ENCODE results near the gene DNAJC30.

GRCh38 chr7:73718438-73718881 is 35.2 kb upstream of the DNAJC30 start:
- TF ChIP-seq, protein P1, sequence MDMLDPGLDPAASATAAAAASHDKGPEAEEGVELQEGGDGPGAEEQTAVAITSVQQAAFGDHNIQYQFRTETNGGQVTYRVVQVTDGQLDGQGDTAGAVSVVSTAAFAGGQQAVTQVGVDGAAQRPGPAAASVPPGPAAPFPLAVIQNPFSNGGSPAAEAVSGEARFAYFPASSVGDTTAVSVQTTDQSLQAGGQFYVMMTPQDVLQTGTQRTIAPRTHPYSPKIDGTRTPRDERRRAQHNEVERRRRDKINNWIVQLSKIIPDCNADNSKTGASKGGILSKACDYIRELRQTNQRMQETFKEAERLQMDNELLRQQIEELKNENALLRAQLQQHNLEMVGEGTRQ (CRISPR knock-in tag; IDR thresholded peaks at IDR 0.05) = no peak
- TF ChIP-seq, protein P2, sequence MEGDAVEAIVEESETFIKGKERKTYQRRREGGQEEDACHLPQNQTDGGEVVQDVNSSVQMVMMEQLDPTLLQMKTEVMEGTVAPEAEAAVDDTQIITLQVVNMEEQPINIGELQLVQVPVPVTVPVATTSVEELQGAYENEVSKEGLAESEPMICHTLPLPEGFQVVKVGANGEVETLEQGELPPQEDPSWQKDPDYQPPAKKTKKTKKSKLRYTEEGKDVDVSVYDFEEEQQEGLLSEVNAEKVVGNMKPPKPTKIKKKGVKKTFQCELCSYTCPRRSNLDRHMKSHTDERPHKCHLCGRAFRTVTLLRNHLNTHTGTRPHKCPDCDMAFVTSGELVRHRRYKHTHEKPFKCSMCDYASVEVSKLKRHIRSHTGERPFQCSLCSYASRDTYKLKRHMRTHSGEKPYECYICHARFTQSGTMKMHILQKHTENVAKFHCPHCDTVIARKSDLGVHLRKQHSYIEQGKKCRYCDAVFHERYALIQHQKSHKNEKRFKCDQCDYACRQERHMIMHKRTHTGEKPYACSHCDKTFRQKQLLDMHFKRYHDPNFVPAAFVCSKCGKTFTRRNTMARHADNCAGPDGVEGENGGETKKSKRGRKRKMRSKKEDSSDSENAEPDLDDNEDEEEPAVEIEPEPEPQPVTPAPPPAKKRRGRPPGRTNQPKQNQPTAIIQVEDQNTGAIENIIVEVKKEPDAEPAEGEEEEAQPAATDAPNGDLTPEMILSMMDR (IDR thresholded peaks at IDR 0.05) = no peak
- TF ChIP-seq, protein P3, sequence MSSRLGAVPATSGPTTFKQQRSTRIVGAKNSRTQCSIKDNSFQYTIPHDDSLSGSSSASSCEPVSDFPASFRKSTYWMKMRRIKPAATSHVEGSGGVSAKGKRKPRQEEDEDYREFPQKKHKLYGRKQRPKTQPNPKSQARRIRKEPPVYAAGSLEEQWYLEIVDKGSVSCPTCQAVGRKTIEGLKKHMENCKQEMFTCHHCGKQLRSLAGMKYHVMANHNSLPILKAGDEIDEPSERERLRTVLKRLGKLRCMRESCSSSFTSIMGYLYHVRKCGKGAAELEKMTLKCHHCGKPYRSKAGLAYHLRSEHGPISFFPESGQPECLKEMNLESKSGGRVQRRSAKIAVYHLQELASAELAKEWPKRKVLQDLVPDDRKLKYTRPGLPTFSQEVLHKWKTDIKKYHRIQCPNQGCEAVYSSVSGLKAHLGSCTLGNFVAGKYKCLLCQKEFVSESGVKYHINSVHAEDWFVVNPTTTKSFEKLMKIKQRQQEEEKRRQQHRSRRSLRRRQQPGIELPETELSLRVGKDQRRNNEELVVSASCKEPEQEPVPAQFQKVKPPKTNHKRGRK (CRISPR knock-in tag; IDR thresholded peaks at IDR 0.05; ENCODE audit: borderline replicate concordance) = no peak
- TF ChIP-seq USF1 (CRISPR knock-in tag; IDR thresholded peaks at IDR 0.05) = no peak
- no peak for TF ChIP-seq TP53 (CRISPR knock-in tag; IDR thresholded peaks at IDR 0.05)
- TF ChIP-seq ZBTB43 (CRISPR knock-in tag; IDR thresholded peaks at IDR 0.05) = no peak
- TF ChIP-seq, protein P4, sequence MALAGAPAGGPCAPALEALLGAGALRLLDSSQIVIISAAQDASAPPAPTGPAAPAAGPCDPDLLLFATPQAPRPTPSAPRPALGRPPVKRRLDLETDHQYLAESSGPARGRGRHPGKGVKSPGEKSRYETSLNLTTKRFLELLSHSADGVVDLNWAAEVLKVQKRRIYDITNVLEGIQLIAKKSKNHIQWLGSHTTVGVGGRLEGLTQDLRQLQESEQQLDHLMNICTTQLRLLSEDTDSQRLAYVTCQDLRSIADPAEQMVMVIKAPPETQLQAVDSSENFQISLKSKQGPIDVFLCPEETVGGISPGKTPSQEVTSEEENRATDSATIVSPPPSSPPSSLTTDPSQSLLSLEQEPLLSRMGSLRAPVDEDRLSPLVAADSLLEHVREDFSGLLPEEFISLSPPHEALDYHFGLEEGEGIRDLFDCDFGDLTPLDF (CRISPR knock-in tag; IDR thresholded peaks at IDR 0.05) = no peak
- no peak for TF ChIP-seq FOXP1 (CRISPR knock-in tag; IDR thresholded peaks at IDR 0.05; ENCODE audit: borderline replicate concordance)
- TF ChIP-seq, protein P5, sequence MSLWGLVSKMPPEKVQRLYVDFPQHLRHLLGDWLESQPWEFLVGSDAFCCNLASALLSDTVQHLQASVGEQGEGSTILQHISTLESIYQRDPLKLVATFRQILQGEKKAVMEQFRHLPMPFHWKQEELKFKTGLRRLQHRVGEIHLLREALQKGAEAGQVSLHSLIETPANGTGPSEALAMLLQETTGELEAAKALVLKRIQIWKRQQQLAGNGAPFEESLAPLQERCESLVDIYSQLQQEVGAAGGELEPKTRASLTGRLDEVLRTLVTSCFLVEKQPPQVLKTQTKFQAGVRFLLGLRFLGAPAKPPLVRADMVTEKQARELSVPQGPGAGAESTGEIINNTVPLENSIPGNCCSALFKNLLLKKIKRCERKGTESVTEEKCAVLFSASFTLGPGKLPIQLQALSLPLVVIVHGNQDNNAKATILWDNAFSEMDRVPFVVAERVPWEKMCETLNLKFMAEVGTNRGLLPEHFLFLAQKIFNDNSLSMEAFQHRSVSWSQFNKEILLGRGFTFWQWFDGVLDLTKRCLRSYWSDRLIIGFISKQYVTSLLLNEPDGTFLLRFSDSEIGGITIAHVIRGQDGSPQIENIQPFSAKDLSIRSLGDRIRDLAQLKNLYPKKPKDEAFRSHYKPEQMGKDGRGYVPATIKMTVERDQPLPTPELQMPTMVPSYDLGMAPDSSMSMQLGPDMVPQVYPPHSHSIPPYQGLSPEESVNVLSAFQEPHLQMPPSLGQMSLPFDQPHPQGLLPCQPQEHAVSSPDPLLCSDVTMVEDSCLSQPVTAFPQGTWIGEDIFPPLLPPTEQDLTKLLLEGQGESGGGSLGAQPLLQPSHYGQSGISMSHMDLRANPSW (CRISPR knock-in tag; conservative IDR thresholded peaks at IDR 0.05; ENCODE audit: low read depth) = no peak
- no peak for TF ChIP-seq SP1 (CRISPR knock-in tag; conservative IDR thresholded peaks at IDR 0.05)
- TF ChIP-seq PRDM15 (CRISPR knock-in tag; IDR thresholded peaks at IDR 0.05) = no peak
- TF ChIP-seq, protein P6, sequence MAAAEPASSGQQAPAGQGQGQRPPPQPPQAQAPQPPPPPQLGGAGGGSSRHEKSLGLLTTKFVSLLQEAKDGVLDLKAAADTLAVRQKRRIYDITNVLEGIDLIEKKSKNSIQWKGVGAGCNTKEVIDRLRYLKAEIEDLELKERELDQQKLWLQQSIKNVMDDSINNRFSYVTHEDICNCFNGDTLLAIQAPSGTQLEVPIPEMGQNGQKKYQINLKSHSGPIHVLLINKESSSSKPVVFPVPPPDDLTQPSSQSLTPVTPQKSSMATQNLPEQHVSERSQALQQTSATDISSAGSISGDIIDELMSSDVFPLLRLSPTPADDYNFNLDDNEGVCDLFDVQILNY (CRISPR knock-in tag; IDR thresholded peaks at IDR 0.05) = no peak
- TF ChIP-seq TCF7 (CRISPR knock-in tag; IDR thresholded peaks at IDR 0.05; ENCODE audit: low read depth) = no peak
